B cell (primary cell): ENCODE measurements around the gene MAEA.

ENCODE experiments used
- CTCF ChIP-seq: fragments of 200-600 bp; IDR thresholded peaks from one replicate; pipeline ENCODE4 v1.8.0; 2022; ENCODE audit warnings: antibody characterized with exemption, mild to moderate bottlenecking
- EZH2 ChIP-seq: IDR thresholded peaks from 2 replicates; pipeline ENCODE4 v1.6.1; 2012; ENCODE audit warnings: borderline replicate concordance, low read depth, mild to moderate bottlenecking, moderate library complexity, low read length; ENCODE audit not compliant: insufficient read depth, poor library complexity, severe bottlenecking

- TF ChIP-seq CTCF = peak; percentile 73
- TF ChIP-seq EZH2 = no peak
Observed at GRCh38 chr4:1356181-1356998, 66.7 kb downstream of the MAEA start.
